Motor neuron (in vitro differentiated cells): ENCODE measurements around the gene GPHN. TPM values are rescaled to one million over a fixed set of nuclear protein-coding genes. Genes with fewer than 3 reads are reported as not detected.

Experiments
- ATAC-seq, 8 experiments: fragments of 200-7000 bp; cut with Tn5 transposase; replicated peaks in 6 of 8; 2 replicates each; pipeline ENCODE4 v1.8.0; 2021; ENCODE audit warnings: mild to moderate bottlenecking in 8 of 8, moderate library complexity in 8 of 8
- H3K27ac ChIP-seq, 2 donors: fragments of 250-450 bp; sonication (Bioruptor Pico); 2 replicates each; pipeline ENCODE4 v1.9.0; 2021; ENCODE audit warnings: antibody characterized with exemption in 2 of 2, mild to moderate bottlenecking in 2 of 2, moderate library complexity in 1 of 2
- H3K4me1 ChIP-seq, 2 donors: fragments of 250-450 bp; sonication (Bioruptor Pico); replicated peaks in 1 of 2; 2 replicates each; pipeline ENCODE4 v1.6.1; 2021; ENCODE audit warnings: antibody characterized with exemption in 2 of 2, mild to moderate bottlenecking in 2 of 2, moderate library complexity in 1 of 2
- H3K4me3 ChIP-seq, 5 donors: fragments of 250-450 bp; sonication (Bioruptor Pico); 2 replicates each; pipeline ENCODE4 v1.9.0; 2021; ENCODE audit warnings: antibody characterized with exemption in 5 of 5, mild to moderate bottlenecking in 5 of 5, moderate library complexity in 4 of 5
- WGBS, 10 experiments: fragments of 450-650 bp; shearing (Covaris generic); methylation state at CpG; one replicate each; pipeline ENCODE4 v1.0.0; 2022; 5-methylcytosine and 5-hydroxymethylcytosine counted together
- in situ Hi-C, 9 experiments: fragments of 400-800 bp; cut with MboI; loops; one replicate each; pipeline ENCODE4 v1.15.0; 2021; ENCODE audit warnings: low sequenced_read_pairs in 9 of 9, low pct_unique_long_range_greater_than_20kb in 2 of 9; ENCODE audit not compliant: unreplicated experiment in 9 of 9
- total RNA-seq, 8 experiments: library from RNA; unstranded; fragments of 300-600 nt; gene quantifications; 2 replicates each; pipeline versions ENCODE4 v1.2.3 to v1.2.4, GENCODE V29; 2022

Gene GPHN
- total RNA-seq, 8 experiments from 2014 or later, result 15.9 to 77.5 (median 55.0) TPM

GRCh38 chr14:66884149-66884548 is 376.2 kb downstream of the GPHN start:
- Histone ChIP-seq H3K4me1 (no peaks in the 10 kb centered on the region), H3K4me3 (no peak overlapping the region), H3K27ac (no peak overlapping the region)
- ATAC-seq, result no peak
- WGBS, 10 experiments, result 90 to 100% (median 100%) methylated on average over 1 to 2 of the region's 2 CpGs; no CpG with 5 or more reads in 3 of the 10 experiments
- in situ Hi-C loops, result no loop called here

GRCh38 chr14:66900719-66901118 is 392.8 kb downstream of the GPHN start:
- in situ Hi-C loops, result no loop called here
- ATAC-seq, result peak in 1 of 8 experiments; percentile 95
- Histone ChIP-seq H3K27ac (no peak overlapping the region), H3K4me1 (no peaks in the 10 kb centered on the region), H3K4me3 (no peak overlapping the region)
- WGBS, 10 experiments, result 0 to 100% (median 76%) methylated on average over 1 to 2 of the region's 2 CpGs

GRCh38 chr14:66910311-66910840 is 402.4 kb downstream of the GPHN start:
- in situ Hi-C loops, result no loop called here
- 0 to 100% (median 96%) methylated on average over 1 of the region's 1 CpG; no CpG with 5 or more reads in 2 of the 10 experiments for WGBS, 10 experiments
- peak in 3 of 8 experiments; percentile 64 to 98 (median 84) for ATAC-seq
- Histone ChIP-seq H3K27ac (no peak overlapping the region), H3K4me1 (no peaks in the 10 kb centered on the region), H3K4me3 (no peak overlapping the region)

GRCh38 chr14:66916421-66916820 is 408.5 kb downstream of the GPHN start:
- 83 to 100% (median 100%) methylated on average over 1 of the region's 1 CpG; no CpG with 5 or more reads in 1 of the 10 experiments for WGBS, 10 experiments
- no peaks in the 10 kb centered on the region for H3K4me1 ChIP-seq
- in situ Hi-C loops, result no loop called here
- ATAC-seq, result no peak
- no peak overlapping the region for H3K4me3 ChIP-seq
- no peak overlapping the region for H3K27ac ChIP-seq

- 61 to 100% (median 98%) methylated on average over 1 to 5 of the region's 5 CpGs for WGBS, 10 experiments
Observed at GRCh38 chr14:66918527-66918926, 410.6 kb downstream of the GPHN start.

GRCh38 chr14:66920196-66920595 is 412.2 kb downstream of the GPHN start:
- H3K4me1 ChIP-seq, result no peaks in the 10 kb centered on the region
- no peak overlapping the region for H3K4me3 ChIP-seq
- no peak overlapping the region for H3K27ac ChIP-seq
- no peak for ATAC-seq
- 83 to 100% (median 94%) methylated on average over 1 of the region's 1 CpG; no CpG with 5 or more reads in 4 of the 10 experiments for WGBS, 10 experiments
- in situ Hi-C loops, result no loop called here

More at GRCh38 chr14:66918527-66918926, 410.6 kb downstream of the GPHN start:
- no peaks in the 10 kb centered on the region for H3K4me1 ChIP-seq
- ATAC-seq, result no peak
- H3K27ac ChIP-seq, result no peak overlapping the region
- H3K4me3 ChIP-seq, result no peak overlapping the region
- in situ Hi-C loops, result no loop called here

GRCh38 chr14:66923251-66923650 is 415.3 kb downstream of the GPHN start:
- WGBS, 10 experiments, result 80 to 100% (median 95%) methylated on average over 1 of the region's 1 CpG; no CpG with 5 or more reads in 2 of the 10 experiments
- ATAC-seq, result no peak
- H3K4me3 ChIP-seq, result no peak overlapping the region
- no peaks in the 10 kb centered on the region for H3K4me1 ChIP-seq
- in situ Hi-C loops, result no loop called here
- no peak overlapping the region for H3K27ac ChIP-seq

- no peak for ATAC-seq
- in situ Hi-C loops, result no loop called here
- H3K4me1 ChIP-seq, result no peaks in the 10 kb centered on the region
- H3K27ac ChIP-seq, result no peak overlapping the region
- H3K4me3 ChIP-seq, result no peak overlapping the region
- 17 to 100% (median 82%) methylated on average over 1 to 4 of the region's 4 CpGs; no CpG with 5 or more reads in 2 of the 10 experiments for WGBS, 10 experiments
Observed at GRCh38 chr14:66939409-66939808, 431.5 kb downstream of the GPHN start.

- ATAC-seq, result no peak
- Histone ChIP-seq H3K4me1 (no peaks in the 10 kb centered on the region), H3K27ac (no peak overlapping the region), H3K4me3 (no peak overlapping the region)
- 67 to 100% (median 92%) methylated on average over 2 to 4 of the region's 5 CpGs; no CpG with 5 or more reads in 2 of the 10 experiments for WGBS, 10 experiments
- in situ Hi-C loops, result no loop called here
Observed at GRCh38 chr14:66944872-66945271, 436.9 kb downstream of the GPHN start.

- ATAC-seq, result no peak
- H3K4me3 ChIP-seq, result no peak overlapping the region
- no peaks in the 10 kb centered on the region for H3K4me1 ChIP-seq
- in situ Hi-C loops, result no loop called here
- WGBS, 10 experiments, result 10 to 100% (median 86%) methylated on average over 1 to 2 of the region's 2 CpGs
- H3K27ac ChIP-seq, result no peak overlapping the region
Observed at GRCh38 chr14:66955159-66955558, 447.2 kb downstream of the GPHN start.

GRCh38 chr14:66959437-66960050 is 451.6 kb downstream of the GPHN start:
- Histone ChIP-seq H3K27ac (no peak overlapping the region), H3K4me1 (no peaks in the 10 kb centered on the region), H3K4me3 (no peak overlapping the region)
- ATAC-seq, result no peak
- WGBS, 10 experiments, result 79 to 100% (median 94%) methylated on average over 1 to 3 of the region's 3 CpGs
- in situ Hi-C loops, result no loop called here

- ATAC-seq, result no peak
- H3K4me1 ChIP-seq, result no peaks in the 10 kb centered on the region
- in situ Hi-C loops, result no loop called here
- H3K27ac ChIP-seq, result no peak overlapping the region
- H3K4me3 ChIP-seq, result no peak overlapping the region
Observed at GRCh38 chr14:66965831-66966230, 457.9 kb downstream of the GPHN start.

- no peak overlapping the region for H3K4me3 ChIP-seq
- 83 to 100% (median 96%) methylated on average over 1 of the region's 1 CpG for WGBS, 10 experiments
- in situ Hi-C loops, result no loop called here
- ATAC-seq, result no peak
- H3K27ac ChIP-seq, result no peak overlapping the region
- no peaks in the 10 kb centered on the region for H3K4me1 ChIP-seq
Observed at GRCh38 chr14:66972469-66972868, 464.5 kb downstream of the GPHN start.

GRCh38 chr14:66974397-66975025 is 466.6 kb downstream of the GPHN start:
- Histone ChIP-seq H3K27ac (no peak overlapping the region), H3K4me1 (no peaks in the 10 kb centered on the region), H3K4me3 (no peak overlapping the region)
- no peak for ATAC-seq
- in situ Hi-C loops, result no loop called here
